Measurements from ENCODE around the gene SEMA3D. TPM values are rescaled to one million over a fixed set of nuclear protein-coding genes. Genes with fewer than 3 reads are reported as not detected.

The SEMA3D gene
- polyA plus RNA-seq (2011; rRNA removed) (0.13 and 0.15 TPM in 2 replicates), polyA plus RNA-seq (2017; fragmentation: RNase III; extraction: RNeasy Plus Mini Kit Qiagen cat#74134 plus additional on column Dnase treatment) (0.04 to 0.08 TPM (median 0.05 TPM) in 3 replicates), polyA minus RNA-seq (2011; rRNA and poly(A)+ RNA removed) (0.17 TPM in 1 of 2 replicates, not detected in the other)
- under 0.01 TPM in 1 of 2 replicates, not detected in the other for polyA plus RNA-seq (2012; cell fraction: cytosol; rRNA removed)
- polyA plus RNA-seq (2012; cell fraction: nucleus; rRNA removed), result 0.04 TPM in 1 of 2 replicates, not detected in the other

GRCh38 chr7:85186521-85187241 is at the start of gene SEMA3D:
SEMA3D (minus strand) TSS chr7:85187056; CDS start chr7:85121891, 65,165 bp downstream.
- 7% methylated on average over 13 of the region's 45 CpGs for WGBS (ENCODE audit: missing lambda C conversion rate)
- Histone ChIP-seq H3K9me3 (no peaks in the 10 kb centered on the region), H3K4me2 (peak within 1 kb of the TSS; percentile 99), H3K27ac (no peak within 1 kb of the TSS), H3K4me1 (0 out of 3 replicates have a peak, but pooled peaks cover 3% of the 10 kb centered on the region), H3K4me3 (peak within 1 kb of the TSS; percentile 52)
- POLR2A ChIA-PET, result no interaction called here
- peak; percentile 60 to 75 for DNase-seq (ENCODE audit: low read depth in 1 of 2, low spot score in 1 of 2)
- FAIRE-seq, result no peak
- no peak for TF ChIP-seq MAZ (IDR thresholded peaks at IDR 0.05; ENCODE audit: borderline replicate concordance, low read depth, low read length)
- peak; percentile 49 to 60; a peak in 3 of 5 replicates for TF ChIP-seq RAD21 (conservative IDR thresholded peaks at IDR 0.05 in 1 of 2, IDR thresholded peaks at IDR 0.05 in 1 of 2)
- TF ChIP-seq RFX5 (IDR thresholded peaks at IDR 0.05), result no peak
- peak; percentile 71 for TF ChIP-seq CTCF (IDR thresholded peaks at IDR 0.05)
- no peak for TF ChIP-seq CHD4 (IDR thresholded peaks at IDR 0.05; ENCODE audit: borderline replicate concordance)
- peak; percentile 64 for TF ChIP-seq SMC3 (IDR thresholded peaks at IDR 0.05)
- TF ChIP-seq ELK1 (IDR thresholded peaks at IDR 0.05; ENCODE audit: low read depth, low read length), result no peak
- 0 out of 2 replicates have a peak, but pooled peaks have one; percentile 47 for TF ChIP-seq E2F6 (IDR thresholded peaks at IDR 0.05; ENCODE audit: borderline replicate concordance, low read depth)
- no peak for TF ChIP-seq FOSL2 (IDR thresholded peaks at IDR 0.05)
- no peak for TF ChIP-seq FOSL2 (CRISPR knock-in tag; IDR thresholded peaks at IDR 0.05)
- TF ChIP-seq MAX (IDR thresholded peaks at IDR 0.05), result peak; percentile 23; the same call in 1 of the 2 replicates
- TF ChIP-seq JUNB (IDR thresholded peaks at IDR 0.05), result no peak
- peak; percentile 96 to 99 for ATAC-seq
- CTCF ChIA-PET, result interaction anchor here (0.6 to 2.5 kb wide), 12 partner anchors 9 to 643 kb away, joined by 3 to 10 read pairs (median 4); no protein-coding TSS in a partner anchor

- H3K4me1 ChIP-seq, result no peaks in the 10 kb centered on the region
- no peak for TF ChIP-seq ZC3H11A (IDR thresholded peaks at IDR 0.05)
- POLR2A ChIA-PET, result no interaction called here
- 37% methylated on average over 3 of the region's 3 CpGs for WGBS (ENCODE audit: missing lambda C conversion rate)
- FAIRE-seq, result no peak
- H3K4me2 ChIP-seq, result no peak overlapping the region
- H3K4me3 ChIP-seq, result no peak overlapping the region
- CTCF ChIA-PET, result interaction anchor here (0.6 kb wide), 1 partner anchor 1235 kb away, joined by 3 read pairs; no protein-coding TSS in a partner anchor
- no peak overlapping the region for H3K27ac ChIP-seq
- no peak for ATAC-seq
- DNase-seq (ENCODE audit: low read depth in 1 of 2, low spot score in 1 of 2), result no peak
- H3K9me3 ChIP-seq, result no peaks in the 10 kb centered on the region
These were observed 47.9 kb upstream of the SEMA3D start for GRCh38 chr7:85234730-85235129.

- ChIA-PET POLR2A (no interaction called here), CTCF (no interaction called here)
- ATAC-seq (no peak), DNase-seq (ENCODE audit: low read depth in 1 of 2, low spot score in 1 of 2) (no peak), FAIRE-seq (peak; percentile 43)
- no peak for TF ChIP-seq BCL3 (IDR thresholded peaks at IDR 0.05)
- TF ChIP-seq KDM1A (IDR thresholded peaks at IDR 0.05; ENCODE audit: low read depth), result no peak
- Histone ChIP-seq H3K4me1 (no peaks in the 10 kb centered on the region), H3K27ac (no peak overlapping the region), H3K9me3 (no peaks in the 10 kb centered on the region), H3K4me3 (no peak overlapping the region), H3K4me2 (no peak overlapping the region)
- 27% methylated on average over 2 of the region's 2 CpGs for WGBS (ENCODE audit: missing lambda C conversion rate)
These were observed 45.2 kb upstream of the SEMA3D start for GRCh38 chr7:85232068-85232467.
